ENCODE results near the gene POLR2F. TPM values are rescaled to one million over a fixed set of nuclear protein-coding genes. Genes with fewer than 3 reads are reported as not detected.
A peak's percentile ranks its signal among the peaks of the same experiment; 100 is the strongest.

POLR2F gene
- total RNA-seq, 1 donor from 2014 or later, result 75.5 TPM

DNA sequence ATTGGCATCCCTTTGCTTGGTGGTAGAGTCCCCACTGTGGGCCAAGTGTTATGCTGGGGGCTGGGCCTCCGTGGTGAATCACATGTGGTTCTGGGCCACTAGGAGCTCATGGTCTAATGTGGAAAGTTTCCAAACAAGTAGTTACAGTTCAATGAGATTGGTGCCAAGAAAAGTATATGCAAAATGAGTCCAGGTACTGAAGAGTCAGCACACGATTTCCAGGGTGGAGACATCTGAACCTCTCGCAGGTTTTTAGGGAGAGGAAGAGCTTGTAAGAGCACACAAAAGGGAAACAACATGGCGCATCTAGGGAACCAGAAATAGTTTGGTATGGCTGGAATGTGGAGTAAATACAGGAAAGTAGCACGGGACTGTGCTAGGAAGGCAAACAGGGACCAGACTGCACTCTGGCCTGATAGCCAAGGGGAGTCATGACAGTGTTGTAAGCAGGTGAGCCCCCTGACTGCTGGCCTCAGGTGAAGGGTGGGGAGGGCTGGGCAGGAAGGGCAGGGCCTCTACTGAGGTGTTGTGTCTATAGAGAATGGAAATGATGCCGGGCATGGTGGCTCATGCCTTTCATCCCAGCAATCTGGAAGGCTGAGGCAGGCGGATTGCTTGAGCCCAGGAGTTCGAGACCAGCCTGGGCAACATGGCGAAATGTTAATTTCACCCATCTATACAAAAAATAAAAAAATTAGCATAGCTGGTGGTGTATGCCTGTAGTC, 12.6 kb downstream of the POLR2F start:
- Mint-ChIP-seq H3K27me3 (ENCODE audit: insufficient read depth, low read depth) (no peaks in the 10 kb centered on the region), H3K27ac (no peak overlapping the region), H3K36me3 (peaks cover 24% of the 10 kb centered on the region), H3K4me3 (no peak overlapping the region), H3K4me1 (peaks cover 18% of the 10 kb centered on the region), H3K9me3 (no peaks in the 10 kb centered on the region)
- Histone ChIP-seq H3K27ac (no peak overlapping the region), H3K4me1 (peaks cover 24% of the 10 kb centered on the region), H3K4me2 (no peak overlapping the region), H3K27me3 (no peaks in the 10 kb centered on the region), H3K9ac (no peak overlapping the region), H2AFZ (replicated peaks) (no peak overlapping the region), H3K9me3 (ENCODE audit: low read depth) (no peaks in the 10 kb centered on the region), H3K4me3 (no peak overlapping the region), H4K20me1 (ENCODE audit: low read depth) (peaks cover 12% of the 10 kb centered on the region), H3F3A (ENCODE audit: low read depth) (peaks cover 46% of the 10 kb centered on the region), H3K36me3 (no peaks in the 10 kb centered on the region), H3K79me2 (ENCODE audit: low read depth) (peaks cover 9% of the 10 kb centered on the region)
- no peak for DNase-seq (ENCODE audit: low spot score)
- TF ChIP-seq, protein P1, sequence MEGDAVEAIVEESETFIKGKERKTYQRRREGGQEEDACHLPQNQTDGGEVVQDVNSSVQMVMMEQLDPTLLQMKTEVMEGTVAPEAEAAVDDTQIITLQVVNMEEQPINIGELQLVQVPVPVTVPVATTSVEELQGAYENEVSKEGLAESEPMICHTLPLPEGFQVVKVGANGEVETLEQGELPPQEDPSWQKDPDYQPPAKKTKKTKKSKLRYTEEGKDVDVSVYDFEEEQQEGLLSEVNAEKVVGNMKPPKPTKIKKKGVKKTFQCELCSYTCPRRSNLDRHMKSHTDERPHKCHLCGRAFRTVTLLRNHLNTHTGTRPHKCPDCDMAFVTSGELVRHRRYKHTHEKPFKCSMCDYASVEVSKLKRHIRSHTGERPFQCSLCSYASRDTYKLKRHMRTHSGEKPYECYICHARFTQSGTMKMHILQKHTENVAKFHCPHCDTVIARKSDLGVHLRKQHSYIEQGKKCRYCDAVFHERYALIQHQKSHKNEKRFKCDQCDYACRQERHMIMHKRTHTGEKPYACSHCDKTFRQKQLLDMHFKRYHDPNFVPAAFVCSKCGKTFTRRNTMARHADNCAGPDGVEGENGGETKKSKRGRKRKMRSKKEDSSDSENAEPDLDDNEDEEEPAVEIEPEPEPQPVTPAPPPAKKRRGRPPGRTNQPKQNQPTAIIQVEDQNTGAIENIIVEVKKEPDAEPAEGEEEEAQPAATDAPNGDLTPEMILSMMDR (IDR thresholded peaks at IDR 0.05), result no peak
- no peak for TF ChIP-seq EZH2phosphoT487 (IDR thresholded peaks at IDR 0.05)
- no peak for TF ChIP-seq EZH2 (IDR thresholded peaks at IDR 0.05)

DNA sequence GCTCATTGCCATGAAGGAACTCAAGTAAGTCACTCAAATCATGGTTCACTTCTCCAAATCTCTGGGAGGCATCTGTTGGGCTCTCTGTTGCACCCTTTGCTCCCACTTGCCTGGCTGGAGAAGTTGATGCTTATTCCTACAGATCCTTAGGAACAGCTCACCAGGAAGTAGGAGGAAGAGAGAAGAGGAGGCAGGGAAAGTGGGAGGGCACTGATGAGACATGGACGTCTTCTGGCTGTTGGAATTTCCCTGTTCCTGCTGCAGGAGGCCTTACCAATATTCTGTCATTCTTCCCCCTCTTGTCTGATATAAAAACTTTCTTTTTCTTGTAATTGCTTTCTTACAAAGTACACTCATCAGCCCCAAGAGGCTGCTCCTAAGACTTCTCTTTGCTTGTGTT, 13.6 kb downstream of the POLR2F start:
- Histone ChIP-seq H3K79me2 (ENCODE audit: low read depth) (peaks cover 9% of the 10 kb centered on the region), H3K27me3 (no peaks in the 10 kb centered on the region), H3K36me3 (no peaks in the 10 kb centered on the region), H3K9me3 (ENCODE audit: low read depth) (no peaks in the 10 kb centered on the region), H3K9ac (no peak overlapping the region), H3F3A (ENCODE audit: low read depth) (peaks cover 55% of the 10 kb centered on the region), H4K20me1 (ENCODE audit: low read depth) (peaks cover 12% of the 10 kb centered on the region), H3K4me3 (no peak overlapping the region), H3K27ac (peak overlapping the region; percentile 0), H2AFZ (replicated peaks) (no peak overlapping the region), H3K4me2 (peak overlapping the region; percentile 48), H3K4me1 (peaks cover 32% of the 10 kb centered on the region)
- H3K36me3 Mint-ChIP-seq, result peaks cover 18% of the 10 kb centered on the region
- no peaks in the 10 kb centered on the region for H3K9me3 Mint-ChIP-seq
- DNase-seq (ENCODE audit: low spot score), result no peak
- H3K27me3 Mint-ChIP-seq (ENCODE audit: insufficient read depth, low read depth), result no peaks in the 10 kb centered on the region
- H3K4me1 Mint-ChIP-seq, result peaks cover 27% of the 10 kb centered on the region
- peak overlapping the region; percentile 72 for H3K27ac Mint-ChIP-seq
- TF ChIP-seq EZH2phosphoT487 (IDR thresholded peaks at IDR 0.05) (no peak), EZH2 (IDR thresholded peaks at IDR 0.05) (no peak)
- TF ChIP-seq, protein P1 (IDR thresholded peaks at IDR 0.05), result no peak
- H3K4me3 Mint-ChIP-seq, result peak overlapping the region; percentile 12

DNA sequence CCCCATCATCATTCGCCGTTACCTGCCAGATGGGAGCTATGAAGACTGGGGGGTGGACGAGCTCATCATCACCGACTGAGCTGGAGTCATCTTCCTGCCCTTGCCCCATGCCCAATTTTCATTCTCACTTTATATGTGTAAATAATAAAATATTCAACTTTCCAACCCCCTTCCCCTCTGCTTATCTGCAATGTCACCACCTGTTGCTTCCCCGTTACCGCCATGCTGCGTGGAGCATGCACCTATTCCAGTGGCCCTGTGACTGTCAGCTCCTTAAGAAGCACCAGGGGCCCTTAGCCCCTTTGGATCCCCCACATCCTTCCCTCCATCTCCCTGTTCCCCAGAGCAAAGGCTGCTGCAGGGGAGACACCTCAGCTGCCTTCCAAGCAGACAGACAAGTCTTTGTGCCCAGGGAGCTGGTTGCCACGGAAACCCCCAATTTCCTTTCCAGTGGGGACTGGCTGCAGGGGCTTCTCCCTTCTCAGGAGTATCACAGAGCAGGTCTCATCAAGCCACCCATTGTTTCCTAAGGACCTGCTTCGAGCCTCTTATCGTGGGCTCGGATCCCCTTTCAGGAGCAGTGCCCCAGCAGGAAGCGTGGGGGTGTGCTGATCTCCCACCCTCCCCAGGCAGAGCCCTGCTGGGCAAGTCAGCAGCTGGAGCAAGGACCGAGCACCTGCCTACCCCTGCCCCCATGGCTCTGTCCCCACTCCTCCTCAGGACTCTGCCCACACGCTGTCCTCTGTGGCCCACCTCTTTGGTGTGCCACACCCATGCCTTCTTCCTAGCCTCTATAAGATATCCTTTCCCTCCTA, 14.3 kb downstream of the POLR2F start:
- Mint-ChIP-seq H3K27me3 (ENCODE audit: insufficient read depth, low read depth) (no peaks in the 10 kb centered on the region), H3K36me3 (peaks cover 16% of the 10 kb centered on the region), H3K9me3 (no peaks in the 10 kb centered on the region), H3K27ac (peak overlapping the region; percentile 72), H3K4me3 (peak overlapping the region; percentile 12), H3K4me1 (peaks cover 30% of the 10 kb centered on the region)
- H3F3A ChIP-seq (ENCODE audit: low read depth), result peaks cover 58% of the 10 kb centered on the region
- TF ChIP-seq EZH2phosphoT487 (IDR thresholded peaks at IDR 0.05), result no peak
- TF ChIP-seq, protein P1 (IDR thresholded peaks at IDR 0.05), result no peak
- TF ChIP-seq EZH2 (IDR thresholded peaks at IDR 0.05), result no peak
- H3K36me3 ChIP-seq, result no peaks in the 10 kb centered on the region
- H3K4me1 ChIP-seq, result peaks cover 38% of the 10 kb centered on the region
- no peaks in the 10 kb centered on the region for H3K27me3 ChIP-seq
- H3K27ac ChIP-seq, result peak overlapping the region; percentile 49
- no peak overlapping the region for H3K4me3 ChIP-seq
- H3K9ac ChIP-seq, result no peak overlapping the region
- peaks cover 12% of the 10 kb centered on the region for H4K20me1 ChIP-seq (ENCODE audit: low read depth)
- peak; percentile 68 for DNase-seq (ENCODE audit: low spot score)
- H2AFZ ChIP-seq (replicated peaks), result no peak overlapping the region
- H3K9me3 ChIP-seq (ENCODE audit: low read depth), result no peaks in the 10 kb centered on the region
- H3K4me2 ChIP-seq, result peak overlapping the region; percentile 48
- peaks cover 9% of the 10 kb centered on the region for H3K79me2 ChIP-seq (ENCODE audit: low read depth)

Data from neural progenitor cell (in vitro differentiated cells).